ENCODE measurements around the gene TSPAN14. TPM values are rescaled to one million over a fixed set of nuclear protein-coding genes. Genes with fewer than 3 reads are reported as not detected.

Gene TSPAN14
- total and polyA plus RNA-seq, 2 experiments from 2014 or later = 17.9 to 40.7 TPM

DNA sequence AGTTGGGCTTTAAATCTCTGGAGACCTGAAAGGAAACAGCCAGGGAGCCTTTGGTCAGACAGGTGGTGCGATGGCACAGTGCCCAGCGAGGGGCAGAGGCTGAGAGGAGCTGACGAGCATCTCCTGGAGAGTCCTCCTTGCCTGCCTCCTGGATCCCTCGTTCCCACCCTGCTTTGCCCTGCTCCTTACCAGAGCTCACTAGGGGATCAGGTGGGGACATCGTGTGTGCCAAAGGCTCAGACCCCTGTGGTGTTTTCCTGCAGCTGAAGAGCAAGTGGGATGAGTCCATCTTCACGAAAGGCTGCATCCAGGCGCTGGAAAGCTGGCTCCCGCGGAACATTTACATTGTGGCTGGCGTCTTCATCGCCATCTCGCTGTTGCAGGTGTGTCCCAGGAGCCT, 61.8 kb downstream of the TSPAN14 start:
- Histone ChIP-seq H3K4me2 (no peak overlapping the region), H2AFZ (no peak overlapping the region), H3K4me3 (no peak overlapping the region), H3K9me2 (ENCODE audit: insufficient read depth) (no peaks in the 10 kb centered on the region), H3K27ac (ENCODE audit: low read depth) (no peak overlapping the region), H3K4me1 (ENCODE audit: insufficient read depth) (no peaks in the 10 kb centered on the region), H3K79me2 (replicated peaks; ENCODE audit: insufficient read depth) (no peaks in the 10 kb centered on the region), H3F3A (replicated peaks; ENCODE audit: low read depth) (no peaks in the 10 kb centered on the region), H4K20me1 (replicated peaks; ENCODE audit: insufficient read depth) (no peaks in the 10 kb centered on the region), H3K36me3 (ENCODE audit: insufficient read depth) (peaks cover 11% of the 10 kb centered on the region; the same call in 1 of the 2 replicates), H3K27me3 (ENCODE audit: insufficient read depth) (no peaks in the 10 kb centered on the region)
- no peak for ATAC-seq
- Mint-ChIP-seq H3K27me3 (ENCODE audit: insufficient read depth, low read depth, poor library complexity) (peaks cover 7% of the 10 kb centered on the region), H3K36me3 (ENCODE audit: low read depth) (peaks cover 80% of the 10 kb centered on the region), H3K9me3 (no peaks in the 10 kb centered on the region), H3K27ac (no peak overlapping the region), H3K4me1 (peaks cover 7% of the 10 kb centered on the region; the same call in 2 of the 3 replicates), H3K4me3 (no peak overlapping the region)
- TF ChIP-seq, protein P1, sequence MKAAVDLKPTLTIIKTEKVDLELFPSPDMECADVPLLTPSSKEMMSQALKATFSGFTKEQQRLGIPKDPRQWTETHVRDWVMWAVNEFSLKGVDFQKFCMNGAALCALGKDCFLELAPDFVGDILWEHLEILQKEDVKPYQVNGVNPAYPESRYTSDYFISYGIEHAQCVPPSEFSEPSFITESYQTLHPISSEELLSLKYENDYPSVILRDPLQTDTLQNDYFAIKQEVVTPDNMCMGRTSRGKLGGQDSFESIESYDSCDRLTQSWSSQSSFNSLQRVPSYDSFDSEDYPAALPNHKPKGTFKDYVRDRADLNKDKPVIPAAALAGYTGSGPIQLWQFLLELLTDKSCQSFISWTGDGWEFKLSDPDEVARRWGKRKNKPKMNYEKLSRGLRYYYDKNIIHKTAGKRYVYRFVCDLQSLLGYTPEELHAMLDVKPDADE (IDR thresholded peaks at IDR 0.05) = no peak
- no peak for TF ChIP-seq CREB1 (CRISPR knock-in tag; IDR thresholded peaks at IDR 0.05; ENCODE audit: low read depth)
- TF ChIP-seq JUNB (IDR thresholded peaks at IDR 0.05; ENCODE audit: unreplicated experiment) = no peak
- TF ChIP-seq ZNF331 (CRISPR knock-in tag; IDR thresholded peaks at IDR 0.05; ENCODE audit: low read depth) = no peak
- TF ChIP-seq, protein P2, sequence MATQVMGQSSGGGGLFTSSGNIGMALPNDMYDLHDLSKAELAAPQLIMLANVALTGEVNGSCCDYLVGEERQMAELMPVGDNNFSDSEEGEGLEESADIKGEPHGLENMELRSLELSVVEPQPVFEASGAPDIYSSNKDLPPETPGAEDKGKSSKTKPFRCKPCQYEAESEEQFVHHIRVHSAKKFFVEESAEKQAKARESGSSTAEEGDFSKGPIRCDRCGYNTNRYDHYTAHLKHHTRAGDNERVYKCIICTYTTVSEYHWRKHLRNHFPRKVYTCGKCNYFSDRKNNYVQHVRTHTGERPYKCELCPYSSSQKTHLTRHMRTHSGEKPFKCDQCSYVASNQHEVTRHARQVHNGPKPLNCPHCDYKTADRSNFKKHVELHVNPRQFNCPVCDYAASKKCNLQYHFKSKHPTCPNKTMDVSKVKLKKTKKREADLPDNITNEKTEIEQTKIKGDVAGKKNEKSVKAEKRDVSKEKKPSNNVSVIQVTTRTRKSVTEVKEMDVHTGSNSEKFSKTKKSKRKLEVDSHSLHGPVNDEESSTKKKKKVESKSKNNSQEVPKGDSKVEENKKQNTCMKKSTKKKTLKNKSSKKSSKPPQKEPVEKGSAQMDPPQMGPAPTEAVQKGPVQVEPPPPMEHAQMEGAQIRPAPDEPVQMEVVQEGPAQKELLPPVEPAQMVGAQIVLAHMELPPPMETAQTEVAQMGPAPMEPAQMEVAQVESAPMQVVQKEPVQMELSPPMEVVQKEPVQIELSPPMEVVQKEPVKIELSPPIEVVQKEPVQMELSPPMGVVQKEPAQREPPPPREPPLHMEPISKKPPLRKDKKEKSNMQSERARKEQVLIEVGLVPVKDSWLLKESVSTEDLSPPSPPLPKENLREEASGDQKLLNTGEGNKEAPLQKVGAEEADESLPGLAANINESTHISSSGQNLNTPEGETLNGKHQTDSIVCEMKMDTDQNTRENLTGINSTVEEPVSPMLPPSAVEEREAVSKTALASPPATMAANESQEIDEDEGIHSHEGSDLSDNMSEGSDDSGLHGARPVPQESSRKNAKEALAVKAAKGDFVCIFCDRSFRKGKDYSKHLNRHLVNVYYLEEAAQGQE (IDR thresholded peaks at IDR 0.05; ENCODE audit: unreplicated experiment) = no peak
- TF ChIP-seq ZNF114 (CRISPR knock-in tag; IDR thresholded peaks at IDR 0.05) = no peak
- TF ChIP-seq EZH2 (IDR thresholded peaks at IDR 0.05; ENCODE audit: low read depth, unreplicated experiment) = no peak
- TF ChIP-seq, protein P3, sequence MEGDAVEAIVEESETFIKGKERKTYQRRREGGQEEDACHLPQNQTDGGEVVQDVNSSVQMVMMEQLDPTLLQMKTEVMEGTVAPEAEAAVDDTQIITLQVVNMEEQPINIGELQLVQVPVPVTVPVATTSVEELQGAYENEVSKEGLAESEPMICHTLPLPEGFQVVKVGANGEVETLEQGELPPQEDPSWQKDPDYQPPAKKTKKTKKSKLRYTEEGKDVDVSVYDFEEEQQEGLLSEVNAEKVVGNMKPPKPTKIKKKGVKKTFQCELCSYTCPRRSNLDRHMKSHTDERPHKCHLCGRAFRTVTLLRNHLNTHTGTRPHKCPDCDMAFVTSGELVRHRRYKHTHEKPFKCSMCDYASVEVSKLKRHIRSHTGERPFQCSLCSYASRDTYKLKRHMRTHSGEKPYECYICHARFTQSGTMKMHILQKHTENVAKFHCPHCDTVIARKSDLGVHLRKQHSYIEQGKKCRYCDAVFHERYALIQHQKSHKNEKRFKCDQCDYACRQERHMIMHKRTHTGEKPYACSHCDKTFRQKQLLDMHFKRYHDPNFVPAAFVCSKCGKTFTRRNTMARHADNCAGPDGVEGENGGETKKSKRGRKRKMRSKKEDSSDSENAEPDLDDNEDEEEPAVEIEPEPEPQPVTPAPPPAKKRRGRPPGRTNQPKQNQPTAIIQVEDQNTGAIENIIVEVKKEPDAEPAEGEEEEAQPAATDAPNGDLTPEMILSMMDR (conservative IDR thresholded peaks at IDR 0.05; ENCODE audit: low read depth in 2 of 2) = no peak
- TF ChIP-seq, protein P4, sequence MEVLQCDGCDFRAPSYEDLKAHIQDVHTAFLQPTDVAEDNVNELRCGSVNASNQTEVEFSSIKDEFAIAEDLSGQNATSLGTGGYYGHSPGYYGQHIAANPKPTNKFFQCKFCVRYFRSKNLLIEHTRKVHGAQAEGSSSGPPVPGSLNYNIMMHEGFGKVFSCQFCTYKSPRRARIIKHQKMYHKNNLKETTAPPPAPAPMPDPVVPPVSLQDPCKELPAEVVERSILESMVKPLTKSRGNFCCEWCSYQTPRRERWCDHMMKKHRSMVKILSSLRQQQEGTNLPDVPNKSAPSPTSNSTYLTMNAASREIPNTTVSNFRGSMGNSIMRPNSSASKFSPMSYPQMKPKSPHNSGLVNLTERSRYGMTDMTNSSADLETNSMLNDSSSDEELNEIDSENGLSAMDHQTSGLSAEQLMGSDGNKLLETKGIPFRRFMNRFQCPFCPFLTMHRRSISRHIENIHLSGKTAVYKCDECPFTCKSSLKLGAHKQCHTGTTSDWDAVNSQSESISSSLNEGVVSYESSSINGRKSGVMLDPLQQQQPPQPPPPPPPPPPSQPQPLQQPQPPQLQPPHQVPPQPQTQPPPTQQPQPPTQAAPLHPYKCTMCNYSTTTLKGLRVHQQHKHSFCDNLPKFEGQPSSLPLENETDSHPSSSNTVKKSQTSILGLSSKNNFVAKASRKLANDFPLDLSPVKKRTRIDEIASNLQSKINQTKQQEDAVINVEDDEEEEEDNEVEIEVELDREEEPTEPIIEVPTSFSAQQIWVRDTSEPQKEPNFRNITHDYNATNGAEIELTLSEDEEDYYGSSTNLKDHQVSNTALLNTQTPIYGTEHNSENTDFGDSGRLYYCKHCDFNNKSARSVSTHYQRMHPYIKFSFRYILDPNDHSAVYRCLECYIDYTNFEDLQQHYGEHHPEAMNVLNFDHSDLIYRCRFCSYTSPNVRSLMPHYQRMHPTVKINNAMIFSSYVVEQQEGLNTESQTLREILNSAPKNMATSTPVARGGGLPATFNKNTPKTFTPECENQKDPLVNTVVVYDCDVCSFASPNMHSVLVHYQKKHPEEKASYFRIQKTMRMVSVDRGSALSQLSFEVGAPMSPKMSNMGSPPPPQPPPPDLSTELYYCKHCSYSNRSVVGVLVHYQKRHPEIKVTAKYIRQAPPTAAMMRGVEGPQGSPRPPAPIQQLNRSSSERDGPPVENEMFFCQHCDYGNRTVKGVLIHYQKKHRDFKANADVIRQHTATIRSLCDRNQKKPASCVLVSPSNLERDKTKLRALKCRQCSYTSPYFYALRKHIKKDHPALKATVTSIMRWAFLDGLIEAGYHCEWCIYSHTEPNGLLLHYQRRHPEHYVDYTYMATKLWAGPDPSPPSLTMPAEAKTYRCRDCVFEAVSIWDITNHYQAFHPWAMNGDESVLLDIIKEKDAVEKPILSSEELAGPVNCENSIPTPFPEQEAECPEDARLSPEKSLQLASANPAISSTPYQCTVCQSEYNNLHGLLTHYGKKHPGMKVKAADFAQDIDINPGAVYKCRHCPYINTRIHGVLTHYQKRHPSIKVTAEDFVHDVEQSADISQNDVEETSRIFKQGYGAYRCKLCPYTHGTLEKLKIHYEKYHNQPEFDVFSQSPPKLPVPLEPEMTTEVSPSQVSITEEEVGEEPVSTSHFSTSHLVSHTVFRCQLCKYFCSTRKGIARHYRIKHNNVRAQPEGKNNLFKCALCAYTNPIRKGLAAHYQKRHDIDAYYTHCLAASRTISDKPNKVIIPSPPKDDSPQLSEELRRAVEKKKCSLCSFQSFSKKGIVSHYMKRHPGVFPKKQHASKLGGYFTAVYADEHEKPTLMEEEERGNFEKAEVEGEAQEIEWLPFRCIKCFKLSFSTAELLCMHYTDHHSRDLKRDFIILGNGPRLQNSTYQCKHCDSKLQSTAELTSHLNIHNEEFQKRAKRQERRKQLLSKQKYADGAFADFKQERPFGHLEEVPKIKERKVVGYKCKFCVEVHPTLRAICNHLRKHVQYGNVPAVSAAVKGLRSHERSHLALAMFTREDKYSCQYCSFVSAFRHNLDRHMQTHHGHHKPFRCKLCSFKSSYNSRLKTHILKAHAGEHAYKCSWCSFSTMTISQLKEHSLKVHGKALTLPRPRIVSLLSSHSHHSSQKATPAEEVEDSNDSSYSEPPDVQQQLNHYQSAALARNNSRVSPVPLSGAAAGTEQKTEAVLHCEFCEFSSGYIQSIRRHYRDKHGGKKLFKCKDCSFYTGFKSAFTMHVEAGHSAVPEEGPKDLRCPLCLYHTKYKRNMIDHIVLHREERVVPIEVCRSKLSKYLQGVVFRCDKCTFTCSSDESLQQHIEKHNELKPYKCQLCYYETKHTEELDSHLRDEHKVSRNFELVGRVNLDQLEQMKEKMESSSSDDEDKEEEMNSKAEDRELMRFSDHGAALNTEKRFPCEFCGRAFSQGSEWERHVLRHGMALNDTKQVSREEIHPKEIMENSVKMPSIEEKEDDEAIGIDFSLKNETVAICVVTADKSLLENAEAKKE (CRISPR knock-in tag; IDR thresholded peaks at IDR 0.05) = no peak
- TF ChIP-seq POLR2AphosphoS5 (IDR thresholded peaks at IDR 0.05; ENCODE audit: low read depth) = no peak
- no peak for TF ChIP-seq NANOG (IDR thresholded peaks at IDR 0.05; ENCODE audit: borderline replicate concordance)
- no peak for TF ChIP-seq EZH2phosphoT487 (IDR thresholded peaks at IDR 0.05; ENCODE audit: unreplicated experiment)
- TF ChIP-seq STAT1 (IDR thresholded peaks at IDR 0.05; ENCODE audit: unreplicated experiment) = no peak
- no peak for DNase-seq (ENCODE audit: low spot score)

All from GM23338 (cell line).